ENCODE measurements around the gene FBXO3.

- TF ChIP-seq CTCF (IDR thresholded peaks at IDR 0.05) (no peak), POLR2A (IDR thresholded peaks at IDR 0.05) (no peak)
These were observed 74.2 kb downstream of the FBXO3 start for GRCh38 chr11:33700063-33700501.

Measured in esophagus squamous epithelium (tissue), 4 donors.